Activated effector memory CD4-positive, alpha-beta T cell treated with anti-CD3 and anti-CD28 coated beads, Interleukin-2, amount 50 U/mL, for 16 hours (primary cell): ENCODE data around the gene SNCG.
"Not testable (repeated sequence)": the region's sequence is repeated elsewhere in the genome, so short reads cannot be mapped to it uniquely, and the experiment has no call there.

ENCODE experiments used
- DNase-seq: peaks from one replicate; pipeline ENCODE4 v3.0.0-alpha.2; 2020

SNCG gene

DNA sequence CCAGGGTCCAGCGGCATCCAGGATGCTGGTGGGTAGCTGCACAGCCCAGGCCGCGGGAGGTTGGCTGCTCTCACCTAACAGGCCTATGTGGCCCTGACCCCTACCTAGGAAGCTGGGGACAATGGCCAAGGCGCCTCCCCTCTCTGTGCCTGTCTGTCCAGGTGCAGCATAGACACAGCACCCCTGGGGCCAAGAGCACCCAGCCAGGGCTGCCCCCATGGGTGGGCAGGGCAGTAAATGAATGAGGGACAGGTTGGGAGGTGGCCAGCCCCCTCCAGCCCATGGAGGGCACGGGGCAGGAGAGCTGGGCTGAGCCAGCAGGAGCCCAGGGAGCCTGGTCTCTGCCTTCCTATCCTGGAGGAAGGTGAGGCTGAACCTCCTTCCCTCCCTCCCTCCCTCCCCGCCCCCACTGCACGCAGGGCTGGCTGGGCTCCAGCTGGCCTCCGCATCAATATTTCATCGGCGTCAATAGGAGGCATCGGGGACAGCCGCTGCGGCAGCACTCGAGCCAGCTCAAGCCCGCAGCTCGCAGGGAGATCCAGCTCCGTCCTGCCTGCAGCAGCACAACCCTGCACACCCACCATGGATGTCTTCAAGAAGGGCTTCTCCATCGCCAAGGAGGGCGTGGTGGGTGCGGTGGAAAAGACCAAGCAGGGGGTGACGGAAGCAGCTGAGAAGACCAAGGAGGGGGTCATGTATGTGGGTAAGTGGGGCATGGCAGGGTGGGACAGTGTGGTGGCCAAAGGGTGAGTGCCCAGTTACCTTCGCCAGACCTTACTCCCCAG lies at the start of gene SNCG:
Gene SNCG (plus strand): TSS at position 484 of the 785 bp plus-strand sequence. CDS start 99 bp downstream, at position 583.
- DNase-seq = peak; percentile 55

DNA sequence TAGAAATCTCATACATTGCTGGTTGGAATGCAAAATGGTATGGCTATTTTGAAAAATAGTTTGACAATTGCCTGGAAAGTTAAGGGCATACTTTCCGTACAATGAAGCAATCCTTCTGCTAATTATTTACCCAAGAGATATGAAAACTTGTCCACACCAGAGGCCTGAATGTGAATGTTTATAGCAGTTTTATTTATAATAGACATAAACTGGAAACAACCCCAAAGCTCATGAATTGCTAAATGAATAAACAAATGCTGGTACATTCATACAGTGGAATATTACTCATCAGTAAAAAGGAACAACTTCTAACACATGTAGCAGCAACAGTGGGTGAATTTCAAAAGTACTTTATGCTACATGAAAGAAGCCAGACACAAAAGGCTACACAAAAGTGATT lies 43.7 kb upstream of the SNCG start:
- DNase-seq = no peak

DNA sequence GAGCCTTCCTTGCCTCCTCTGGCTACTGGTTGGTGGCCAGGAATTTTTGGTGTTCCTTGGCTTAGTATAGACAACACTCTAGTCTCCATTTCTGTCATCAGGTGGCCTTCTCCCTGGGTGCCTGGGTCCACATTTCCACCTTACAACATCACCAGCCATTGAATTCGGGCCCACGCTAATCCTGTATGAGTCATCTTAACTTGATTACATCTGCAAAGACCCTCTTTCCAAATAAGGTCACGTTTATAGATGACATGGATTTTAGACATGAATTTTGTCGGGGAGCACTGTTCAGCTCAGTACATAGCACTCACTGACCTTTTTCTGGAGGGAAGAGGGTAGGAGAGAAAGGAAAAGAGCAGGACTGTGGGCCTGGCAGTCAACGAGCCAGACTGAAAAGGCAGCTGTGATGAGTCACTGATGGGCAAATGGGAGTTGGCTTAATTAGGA lies 40.4 kb upstream of the SNCG start:
- DNase-seq = no peak

DNA sequence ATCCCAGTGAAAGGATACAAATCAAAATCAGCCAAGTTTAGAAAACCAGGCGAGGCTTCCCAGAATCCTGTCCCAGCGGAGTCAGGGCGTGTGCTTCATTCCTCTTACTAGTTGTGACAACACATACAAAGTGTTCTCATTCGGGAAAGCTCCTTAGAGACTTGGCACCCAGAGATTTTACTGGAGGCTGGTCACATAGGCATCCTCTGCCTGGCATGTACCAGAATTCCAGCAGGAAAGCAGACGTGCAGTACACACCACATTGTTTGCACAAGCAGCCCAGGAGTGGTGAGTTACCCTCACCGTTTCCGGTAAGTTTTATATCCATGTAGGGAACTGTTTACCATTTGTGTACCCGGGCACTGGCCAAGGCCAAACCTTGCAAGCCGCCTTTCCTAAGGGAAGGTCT lies 35.8 kb upstream of the SNCG start:
- no peak for DNase-seq

- DNase-seq = no peak
These were observed 28.7 kb upstream of the SNCG start for GRCh38 chr10:86929468-86930380.

DNA sequence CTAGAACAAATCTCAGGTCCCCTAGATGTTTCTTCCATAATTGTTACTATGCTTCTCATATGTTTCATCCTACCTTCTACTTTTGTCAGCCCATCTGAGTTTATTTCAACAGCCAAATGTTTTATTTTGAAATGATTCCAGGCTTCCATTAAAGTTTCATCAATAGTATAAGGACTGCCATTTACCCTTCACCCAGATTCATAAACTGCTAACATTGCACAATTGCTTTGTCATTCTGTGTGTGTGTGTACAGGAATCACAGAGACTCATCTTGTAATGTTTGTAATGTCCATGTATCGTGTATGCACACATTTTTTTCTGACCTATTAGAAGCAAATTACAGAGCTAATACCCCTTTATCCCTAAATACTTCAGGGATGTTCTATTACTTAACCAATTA lies 26.5 kb upstream of the SNCG start:
- DNase-seq = no peak

- DNase-seq = no peak
These were observed 25.7 kb upstream of the SNCG start for GRCh38 chr10:86932674-86933073.

DNA sequence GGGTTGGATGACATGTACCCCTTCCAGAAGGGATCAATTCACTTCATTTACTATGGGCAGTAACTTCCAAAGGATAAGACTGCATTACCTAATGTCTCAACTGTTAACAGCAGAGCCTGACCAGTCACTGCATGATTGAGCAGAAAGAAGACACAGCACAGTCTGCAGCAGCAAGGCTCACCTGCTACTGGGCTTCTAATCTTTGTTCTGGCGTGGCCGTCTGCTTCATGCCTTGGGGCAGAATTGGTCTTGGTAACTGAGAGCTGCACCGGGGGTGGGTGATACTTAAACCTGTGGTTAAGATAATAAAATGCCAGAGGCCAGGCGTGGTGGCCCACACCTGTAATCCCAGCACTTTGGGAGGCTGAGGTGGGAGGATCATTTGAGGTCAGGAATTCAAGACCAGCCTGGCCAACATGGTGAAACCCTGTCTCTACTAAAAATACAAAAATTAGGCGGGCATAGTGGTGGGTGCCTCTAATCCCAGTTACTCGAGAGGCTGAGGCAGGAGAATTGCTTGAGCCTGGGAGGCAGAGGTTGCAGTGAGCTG lies 24.2 kb upstream of the SNCG start:
- DNase-seq = not testable (repeated sequence)

DNA sequence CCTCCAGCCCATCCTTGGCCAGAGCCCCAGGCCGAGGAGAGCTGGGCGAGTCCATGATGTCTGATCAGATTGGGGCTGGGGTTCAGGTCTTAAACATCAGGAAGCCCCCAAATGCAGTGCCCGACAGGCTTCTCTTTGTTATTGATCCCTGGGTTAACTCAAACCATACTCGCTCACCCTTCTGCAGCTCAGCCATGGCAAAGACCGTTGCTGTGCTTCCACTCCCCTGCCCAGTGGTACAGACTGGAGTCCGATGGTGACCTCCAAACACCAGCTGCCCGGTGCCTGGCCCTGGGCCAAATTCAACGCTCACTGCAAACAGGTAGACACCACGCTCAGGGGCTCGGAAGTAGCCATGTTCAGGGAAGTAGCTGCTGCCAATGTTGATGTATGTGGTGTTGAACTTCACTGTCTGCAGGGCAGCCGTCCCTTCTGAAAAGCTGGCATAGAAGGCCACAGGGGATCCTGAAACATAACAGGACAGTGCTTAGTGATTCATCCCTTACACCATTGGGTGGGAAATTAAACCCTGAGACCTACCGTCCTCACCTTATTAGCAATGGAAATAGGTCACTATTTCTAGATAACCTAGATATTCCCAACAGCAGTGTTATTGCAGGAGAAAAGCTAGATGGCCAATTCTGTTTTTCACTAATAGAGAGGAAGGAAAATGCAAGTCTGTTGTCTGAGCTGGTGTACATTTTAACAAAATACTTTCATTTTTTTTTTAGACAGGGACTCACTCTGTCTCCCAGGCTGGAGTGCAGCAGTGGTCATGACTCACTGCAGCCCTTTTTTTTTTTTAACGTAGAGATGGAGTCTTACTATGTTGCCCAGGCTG lies 21.5 kb upstream of the SNCG start:
- no peak for DNase-seq

DNA sequence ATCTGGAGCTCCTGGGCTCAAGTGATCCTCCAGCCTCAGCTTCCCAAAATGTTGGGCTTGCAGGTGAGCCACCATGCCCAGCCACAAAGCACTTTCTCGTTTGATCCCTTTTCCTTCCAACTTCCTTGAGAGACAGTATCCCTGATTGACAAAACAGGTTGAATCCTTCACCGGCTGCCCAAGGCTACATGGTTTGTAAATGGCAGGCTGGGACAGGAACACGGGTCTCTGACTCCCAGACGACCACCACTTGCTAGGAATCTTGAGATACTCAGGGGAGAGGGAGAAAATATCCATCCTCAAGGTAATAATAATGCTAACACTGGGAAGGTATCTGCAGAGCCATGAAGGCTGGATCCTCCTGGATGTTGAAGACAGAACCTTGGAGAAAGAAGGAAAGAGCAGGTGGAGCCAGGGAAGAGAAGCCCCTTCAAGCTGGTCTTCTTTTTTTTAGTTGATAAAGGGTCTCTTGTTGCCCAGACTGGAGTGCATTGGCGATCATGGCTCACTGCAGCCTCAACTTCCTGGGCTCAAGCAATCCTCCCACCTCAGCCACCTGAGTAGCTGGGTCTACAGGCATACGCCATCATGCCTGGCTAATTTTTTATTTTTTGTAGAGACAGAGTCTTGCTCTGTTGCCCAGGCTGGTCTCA lies 20.8 kb upstream of the SNCG start:
- DNase-seq = no peak

GRCh38 chr10:86938260-86938659 lies 20.1 kb upstream of the SNCG start:
- no peak for DNase-seq

- not testable (repeated sequence) for DNase-seq
These were observed 18.3 kb upstream of the SNCG start for GRCh38 chr10:86940076-86940475.

- DNase-seq = peak; percentile 49
These were observed 17.7 kb upstream of the SNCG start for GRCh38 chr10:86940677-86941076.

DNA sequence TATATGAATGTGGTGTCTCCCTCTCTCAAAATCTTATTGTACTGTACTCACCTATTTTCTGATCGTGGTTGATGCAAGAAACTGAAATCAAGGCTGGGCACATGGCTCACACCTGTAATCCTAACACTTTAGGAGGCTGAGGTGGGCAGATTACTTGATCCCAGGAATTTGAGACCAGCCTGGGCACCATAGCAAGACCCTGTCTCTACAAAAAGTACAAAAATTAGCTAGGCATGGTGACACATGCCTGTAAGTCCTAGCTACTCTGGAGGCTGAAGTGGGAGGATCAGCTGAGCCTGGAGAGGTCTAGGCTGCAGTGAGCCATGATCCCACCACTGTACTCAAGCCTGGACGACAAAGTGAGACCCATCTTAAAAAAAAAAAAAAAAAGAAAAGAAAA lies 17.0 kb upstream of the SNCG start:
- no peak for DNase-seq

DNA sequence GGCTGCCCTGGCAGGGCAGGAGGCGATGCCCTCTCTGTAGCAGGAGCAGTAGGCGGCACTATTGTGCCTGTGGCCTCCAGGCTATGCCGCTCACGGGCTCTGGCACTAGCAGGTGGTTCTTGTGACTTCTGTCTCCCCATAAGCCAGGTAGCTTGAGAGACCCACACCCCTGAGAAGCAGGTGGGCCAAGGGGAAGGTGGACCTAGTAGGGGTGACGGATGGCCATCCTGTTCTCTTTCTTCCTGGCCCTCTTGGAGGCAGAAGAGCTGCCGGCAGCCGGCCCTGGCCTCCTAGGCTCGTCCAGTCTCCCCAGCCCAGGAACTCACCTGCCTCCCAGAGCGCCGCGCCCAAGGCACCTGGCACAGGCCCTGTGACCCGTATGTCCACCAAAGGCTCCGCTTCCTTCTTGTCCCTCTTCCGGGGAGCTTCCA lies 16.4 kb upstream of the SNCG start:
- no peak for DNase-seq

DNA sequence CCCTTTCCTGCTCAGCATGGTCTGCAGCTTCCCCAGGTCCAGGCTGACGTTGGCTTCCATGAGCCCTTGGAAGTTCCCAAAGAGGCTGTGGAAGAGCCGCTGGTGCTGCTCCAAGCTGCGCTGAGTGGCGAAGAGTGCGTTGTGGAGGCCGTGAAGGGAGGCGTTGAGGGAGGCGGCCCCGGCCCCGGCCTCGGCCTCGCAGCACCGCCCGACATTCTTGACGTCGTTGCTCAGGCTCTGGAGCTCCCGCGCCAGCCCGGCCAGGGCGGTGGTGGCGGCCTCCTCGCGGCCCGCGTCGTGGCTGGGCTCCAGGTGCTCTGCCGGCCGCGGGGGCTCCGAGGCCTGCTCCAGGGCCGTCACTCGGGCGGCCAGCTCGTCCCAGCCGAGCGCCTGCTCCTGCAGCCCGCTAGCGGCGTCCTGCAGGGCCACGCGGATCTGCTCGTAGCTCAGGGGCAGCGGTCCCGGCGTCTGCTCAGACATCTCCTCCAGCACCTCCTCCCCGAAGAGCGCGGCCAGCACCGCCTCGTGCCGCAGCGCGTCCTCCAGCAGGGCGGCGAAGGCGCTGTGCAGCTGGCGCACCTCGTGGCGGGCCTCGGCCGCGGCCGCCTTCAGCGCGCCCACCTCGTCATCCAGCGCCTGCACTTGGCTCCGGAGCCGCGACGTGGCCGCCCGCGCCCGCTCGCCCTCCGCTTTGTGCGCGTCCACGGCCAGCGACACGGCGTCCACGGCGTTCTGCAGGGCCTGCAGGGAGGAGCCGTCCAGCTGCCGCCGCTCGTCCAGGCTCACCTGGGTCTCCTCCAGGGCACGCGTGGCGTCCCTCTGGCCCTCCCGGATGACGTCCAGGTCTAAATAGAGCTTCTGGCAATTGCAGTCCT lies 15.7 kb upstream of the SNCG start:
- no peak for DNase-seq

GRCh38 chr10:86943316-86944030 lies 14.9 kb upstream of the SNCG start:
- DNase-seq = peak; percentile 60

GRCh38 chr10:86944031-86944419 lies 14.4 kb upstream of the SNCG start:
- DNase-seq = no peak

GRCh38 chr10:86944471-86944870 lies 13.9 kb upstream of the SNCG start:
- DNase-seq = peak; percentile 41

DNA sequence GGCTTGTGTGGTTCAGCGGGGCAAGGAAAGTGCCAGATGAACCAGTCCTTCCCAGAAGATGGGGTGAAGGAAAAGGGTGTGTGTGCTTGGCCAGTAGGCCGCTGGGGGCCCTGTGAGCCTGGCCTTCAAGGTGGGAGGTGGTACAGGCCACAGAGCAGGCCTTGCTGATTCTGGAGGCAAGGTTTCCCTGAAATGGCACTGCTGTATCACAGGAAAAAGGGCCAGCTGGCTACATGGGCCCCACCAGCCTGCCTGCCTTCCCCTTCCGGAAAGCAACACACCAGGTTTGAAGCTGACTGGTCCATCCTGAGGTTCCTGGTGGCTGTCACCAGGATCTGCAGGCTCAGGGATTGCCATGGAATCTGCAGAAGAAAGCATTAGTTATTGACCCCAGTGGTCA lies 13.5 kb upstream of the SNCG start:
- peak; percentile 25 for DNase-seq
